IPS DF 4.7 (cell line): ENCODE data around the gene FLNA.
A peak's percentile ranks its signal among the peaks of the same experiment; 100 is the strongest.
"Not testable (repeated sequence)": the region's sequence is repeated elsewhere in the genome, so short reads cannot be mapped to it uniquely, and the experiment has no call there.

Source experiments
- DNase-seq: peaks from one replicate; pipeline ENCODE4 v3.0.0-alpha.2; 2013; ENCODE audit warnings: low spot score; ENCODE audit errors: extremely low read depth

The FLNA gene

GRCh38 chrX:154309041-154309775, 65.2 kb downstream of the FLNA start:
- DNase-seq, result no peak

- peak; percentile 7 for DNase-seq
These were observed 66.1 kb downstream of the FLNA start for GRCh38 chrX:154308108-154308946.

- DNase-seq, result no peak
These were observed 67.2 kb downstream of the FLNA start for GRCh38 chrX:154307202-154307601.

- DNase-seq, result no peak
These were observed 68.8 kb downstream of the FLNA start for GRCh38 chrX:154305541-154306205.

GRCh38 chrX:154304846-154305245, 69.6 kb downstream of the FLNA start:
- no peak for DNase-seq

- DNase-seq, result no peak
These were observed 71.0 kb downstream of the FLNA start for GRCh38 chrX:154303476-154303875.

GRCh38 chrX:154302998-154303397, 71.4 kb downstream of the FLNA start:
- DNase-seq, result not testable (repeated sequence)

GRCh38 chrX:154300816-154301215, 73.6 kb downstream of the FLNA start:
- no peak for DNase-seq
